WTC11 (cell line): ENCODE data around the gene ZBTB7C.

ENCODE experiments used
- FOXJ3 ChIP-seq: sonication (generic); formaldehyde crosslinking; IDR thresholded peaks from 2 replicates; pipeline ENCODE4 v1.9.0; 2021; ENCODE audit warnings: missing genetic modification reagents, mild to moderate bottlenecking, borderline replicate concordance
- IRF2 ChIP-seq: sonication (generic); formaldehyde crosslinking; IDR thresholded peaks from 2 replicates; pipeline ENCODE4 v1.8.0; 2022; ENCODE audit warnings: low read depth, missing genetic modification reagents, borderline replicate concordance
- MYBL2 ChIP-seq: sonication (generic); formaldehyde crosslinking; IDR thresholded peaks from 2 replicates; pipeline ENCODE4 v1.8.1; 2023; ENCODE audit warnings: mild to moderate bottlenecking, moderate library complexity, missing genetic modification reagents

DNA sequence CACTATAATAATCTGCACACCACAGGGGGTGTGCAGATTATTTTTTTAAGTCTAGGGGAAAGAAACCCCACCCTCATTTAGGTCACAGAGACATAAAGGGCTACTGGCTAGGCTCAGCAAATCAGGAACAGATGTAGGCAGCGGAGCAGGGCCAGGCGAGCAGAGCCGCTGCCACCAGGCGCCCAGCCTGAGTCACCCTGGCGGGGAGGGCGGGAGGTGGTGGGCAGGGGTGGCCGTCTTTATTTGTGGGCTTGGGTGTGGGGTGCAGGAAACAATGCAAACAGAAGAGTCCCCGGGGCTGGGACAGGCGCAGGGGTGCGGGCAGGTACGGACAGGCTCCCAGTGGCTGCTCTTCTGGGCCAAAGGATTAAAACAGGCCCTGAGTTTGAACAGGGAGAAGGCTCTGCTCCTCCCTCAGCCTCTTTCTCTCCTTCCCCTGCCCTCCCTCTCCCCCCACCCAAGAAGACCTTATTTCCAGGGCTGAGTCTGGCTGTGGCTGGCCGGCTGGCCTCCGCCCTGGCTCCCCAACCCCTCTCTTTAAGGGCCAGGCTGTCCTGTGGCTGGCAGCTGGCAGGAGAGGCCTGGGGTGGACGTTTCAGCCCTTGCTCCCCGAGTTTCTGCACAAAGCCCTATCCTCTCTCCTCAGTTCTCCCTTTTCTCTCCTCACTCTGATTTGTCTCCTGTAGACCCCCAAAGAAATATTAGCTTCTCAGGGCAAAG is 335.8 kb downstream of the ZBTB7C start:
- TF ChIP-seq IRF2 (CRISPR knock-in tag) (no peak), MYBL2 (CRISPR knock-in tag) (no peak), FOXJ3 (no peak)
